Activated CD8-positive, alpha-beta memory T cell treated with anti-CD3 and anti-CD28 coated beads, Interleukin-2, amount 50 U/mL, for 1 hour (primary cell): ENCODE data around the gene TM9SF2.

Experiments
- DNase-seq: peaks from one replicate; pipeline ENCODE4 v3.0.0-alpha.2; 2020; ENCODE audit errors: extremely low read depth

Gene TM9SF2

DNA sequence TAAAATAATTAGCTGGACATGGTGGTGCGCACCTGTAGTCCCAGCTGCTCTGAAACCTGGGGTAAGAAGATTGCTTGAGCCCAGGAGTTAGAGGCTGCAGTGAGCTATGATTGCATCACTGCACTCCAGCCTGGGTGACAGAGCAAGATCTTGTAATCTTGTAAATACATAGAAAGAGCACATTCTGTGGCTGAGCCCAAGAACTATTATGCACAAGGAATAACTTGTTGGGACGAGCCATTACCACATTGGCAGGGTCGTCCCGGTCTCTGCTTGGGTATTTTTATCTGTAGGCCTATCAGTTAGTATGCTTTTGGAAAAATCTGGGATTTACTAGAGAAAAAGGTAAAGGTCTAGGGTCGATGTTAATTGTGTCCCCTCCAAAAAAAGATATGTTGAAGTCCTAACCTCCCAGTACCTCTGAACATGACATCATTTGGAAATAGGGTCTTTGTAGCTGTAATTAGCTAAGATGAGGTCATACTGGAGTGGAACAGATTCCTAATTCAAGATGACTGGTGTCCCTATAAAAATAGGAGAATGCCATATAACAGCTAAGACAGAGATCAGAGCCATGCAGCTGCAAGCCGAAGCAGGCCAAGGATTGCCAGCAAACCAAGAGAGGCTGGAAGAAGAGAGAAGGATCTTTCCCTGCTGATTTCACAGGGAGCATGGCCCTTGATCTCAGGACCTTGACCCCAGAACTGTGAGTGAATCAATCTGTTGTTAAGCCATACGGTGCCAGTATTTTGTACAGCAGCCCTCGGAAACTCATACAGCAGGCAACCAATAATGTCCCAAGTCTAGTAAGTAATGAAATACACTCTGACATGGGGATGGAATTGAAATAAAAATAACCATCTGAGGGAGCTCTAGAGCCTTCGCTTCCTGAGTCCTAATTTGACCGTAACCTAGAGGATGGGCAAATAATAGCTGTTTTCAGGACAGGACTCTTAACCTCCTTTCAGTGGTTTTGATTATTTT, 77.0 kb downstream of the TM9SF2 start:
- no peak for DNase-seq

DNA sequence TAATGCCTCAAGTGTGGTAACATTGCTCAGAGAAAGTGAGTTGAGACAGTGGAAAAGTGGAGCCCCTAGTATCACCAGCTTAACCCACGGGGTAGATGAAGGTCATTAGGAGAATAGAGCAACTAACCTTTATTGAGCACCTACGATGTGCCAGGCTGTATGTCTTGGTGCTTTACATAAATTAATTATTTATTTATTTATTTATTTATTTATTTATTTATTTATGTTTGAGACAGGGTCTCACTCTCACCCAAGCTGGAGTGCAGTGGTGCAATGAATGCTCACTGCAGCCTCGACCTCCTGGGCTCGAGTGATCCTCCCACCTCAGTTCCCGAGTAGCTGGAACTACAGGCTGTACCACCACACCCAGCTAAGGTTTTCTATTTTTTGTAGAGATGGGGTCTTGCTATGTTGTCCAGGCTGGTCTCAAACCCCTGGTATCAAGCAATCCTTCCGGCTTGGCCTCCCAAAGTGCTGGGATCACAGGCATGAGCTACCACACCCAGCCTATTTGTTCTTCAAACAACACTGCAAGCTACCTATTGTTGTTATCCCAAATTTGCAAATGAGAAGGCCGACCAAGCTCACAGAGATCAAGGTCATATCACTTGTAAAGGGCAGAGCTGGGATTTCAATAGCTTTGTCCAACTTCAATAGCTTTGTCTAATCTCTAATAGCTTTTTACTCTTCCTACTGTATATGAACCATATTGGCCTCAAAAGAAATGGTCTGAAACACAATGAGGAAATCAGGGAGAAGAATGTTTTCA, 79.4 kb downstream of the TM9SF2 start:
- DNase-seq: no peak

DNA sequence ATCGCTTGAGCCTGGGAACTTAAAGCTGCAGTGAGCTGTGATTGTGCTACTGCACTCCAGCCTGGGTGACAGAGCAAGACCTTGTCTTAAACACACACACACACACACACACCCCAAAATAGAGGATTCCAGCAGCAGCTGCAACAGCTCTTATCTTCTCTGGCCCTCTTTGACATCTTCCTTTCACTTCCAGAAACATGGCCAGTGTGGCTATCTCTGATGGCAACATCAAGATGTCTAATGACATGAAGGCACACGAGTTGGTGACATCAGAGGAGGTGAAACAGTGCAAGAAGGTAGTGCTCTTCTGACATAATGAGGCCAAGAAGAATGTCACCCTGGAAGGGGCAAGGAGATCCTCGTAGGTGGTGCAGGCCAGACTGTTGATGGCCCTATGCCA, 81.2 kb downstream of the TM9SF2 start:
- DNase-seq: no peak

DNA sequence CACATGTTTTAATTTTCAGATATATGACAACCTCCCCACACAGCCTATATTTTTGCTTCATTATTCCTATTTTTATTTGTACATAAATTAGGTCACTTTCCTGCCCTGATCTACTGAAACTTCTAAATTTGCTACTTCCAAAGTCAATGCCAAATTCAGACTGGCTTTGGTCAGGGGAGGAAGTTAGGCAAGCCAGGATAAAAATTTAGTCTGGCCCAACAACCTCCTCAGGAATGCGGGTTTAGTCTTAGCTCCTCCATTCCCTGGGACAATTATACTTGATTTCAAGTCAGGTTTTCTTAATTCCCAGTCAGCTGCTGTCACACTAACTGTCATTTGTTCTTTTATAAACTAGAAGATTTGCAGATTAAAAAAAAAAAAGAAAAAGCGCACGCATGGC, 84.3 kb downstream of the TM9SF2 start:
- no peak for DNase-seq

DNA sequence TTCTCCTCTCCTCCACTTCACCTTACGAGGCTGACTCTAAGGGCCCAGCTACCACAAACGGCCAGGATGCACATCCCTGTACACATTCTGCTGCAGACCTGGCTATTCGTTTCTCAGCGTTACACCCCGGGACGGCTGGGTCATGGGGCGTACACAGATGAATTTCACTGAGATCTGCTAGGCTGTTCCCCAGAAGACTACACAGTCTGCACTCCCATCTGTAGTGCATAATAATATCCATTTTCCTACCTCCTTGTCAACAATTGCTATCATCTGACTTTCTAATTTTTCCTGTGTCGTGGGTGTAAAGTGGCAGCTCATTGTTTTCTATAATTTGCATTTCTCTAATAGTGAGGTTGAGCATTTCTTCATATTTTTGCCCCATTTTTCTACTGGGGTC, 85.7 kb downstream of the TM9SF2 start:
- no peak for DNase-seq

DNA sequence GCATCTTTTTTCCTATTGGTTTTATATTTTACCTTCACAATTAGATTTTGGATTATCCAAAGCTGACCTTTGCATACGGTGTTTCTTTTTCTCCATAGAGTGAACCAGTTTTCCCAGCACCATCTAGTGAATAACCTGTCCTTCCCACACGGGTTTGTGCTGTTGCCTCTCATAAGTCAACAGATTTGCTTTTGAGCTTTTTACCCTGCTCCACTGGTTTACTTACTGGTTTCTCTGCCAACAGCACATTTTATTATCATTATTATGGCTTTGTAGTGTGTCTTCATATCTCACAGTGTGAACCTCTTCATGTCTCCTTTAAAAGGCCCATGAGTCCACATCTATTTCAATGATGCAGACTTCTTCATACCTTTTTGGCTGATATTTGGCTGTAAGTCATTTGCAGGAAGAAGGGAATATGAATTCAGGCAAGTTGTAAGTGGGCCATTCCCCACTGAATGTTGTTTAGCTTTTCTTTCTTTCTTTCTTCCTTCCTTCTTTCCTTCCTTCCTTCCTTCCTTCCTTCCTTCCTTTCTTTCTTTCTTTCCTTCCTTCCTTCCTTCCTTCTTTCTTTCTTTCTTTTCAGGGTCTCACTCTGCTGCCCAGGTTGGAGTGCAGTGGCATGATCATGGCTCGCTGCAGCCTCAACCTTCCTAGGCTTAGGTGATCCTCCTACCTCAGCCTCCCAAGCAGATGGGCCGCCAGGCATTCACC, 86.8 kb downstream of the TM9SF2 start:
- DNase-seq: no peak

DNA sequence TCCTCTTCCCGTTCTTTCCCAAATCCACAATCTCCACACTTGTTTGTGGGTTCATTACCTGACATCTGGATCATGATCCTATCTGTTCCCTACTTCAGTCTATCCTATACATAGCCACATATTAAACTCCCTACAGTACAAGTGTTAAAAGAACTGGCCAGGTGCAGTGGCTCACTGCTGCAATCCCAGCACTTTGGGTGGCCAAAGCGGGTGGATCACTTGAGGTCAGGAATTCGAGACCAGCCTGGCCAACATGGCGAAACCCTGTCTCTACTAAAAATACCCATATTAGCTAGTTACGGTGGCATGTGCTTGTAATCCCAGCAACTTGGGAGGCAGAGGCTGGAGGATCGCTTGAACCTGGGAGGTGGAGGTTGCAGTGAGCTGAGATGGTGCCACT, 88.3 kb downstream of the TM9SF2 start:
- no peak for DNase-seq

DNA sequence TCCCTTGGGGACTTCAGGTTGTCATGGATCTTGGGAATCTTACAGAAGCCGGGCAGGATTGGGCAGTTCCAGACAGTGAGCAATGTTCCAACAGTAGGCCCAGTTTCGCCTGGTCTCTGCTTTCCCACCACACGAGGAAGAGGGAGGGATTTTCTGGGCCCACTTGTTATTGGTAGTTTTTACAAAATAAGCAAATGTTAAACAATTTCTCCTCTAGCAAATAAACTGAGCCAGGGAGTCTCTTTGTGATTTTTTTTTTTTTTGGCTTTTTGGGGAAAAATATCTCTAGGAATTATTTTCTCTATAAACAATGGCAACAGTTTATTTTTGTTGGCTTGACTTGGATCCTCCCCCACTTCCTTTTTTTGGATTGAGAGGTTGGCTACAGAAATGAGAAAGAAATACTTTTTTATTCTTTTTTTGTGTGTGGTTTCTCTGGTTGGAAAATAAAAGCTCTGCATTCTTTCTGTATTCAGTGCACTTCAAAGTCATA, 89.3 kb downstream of the TM9SF2 start:
- DNase-seq: no peak

DNA sequence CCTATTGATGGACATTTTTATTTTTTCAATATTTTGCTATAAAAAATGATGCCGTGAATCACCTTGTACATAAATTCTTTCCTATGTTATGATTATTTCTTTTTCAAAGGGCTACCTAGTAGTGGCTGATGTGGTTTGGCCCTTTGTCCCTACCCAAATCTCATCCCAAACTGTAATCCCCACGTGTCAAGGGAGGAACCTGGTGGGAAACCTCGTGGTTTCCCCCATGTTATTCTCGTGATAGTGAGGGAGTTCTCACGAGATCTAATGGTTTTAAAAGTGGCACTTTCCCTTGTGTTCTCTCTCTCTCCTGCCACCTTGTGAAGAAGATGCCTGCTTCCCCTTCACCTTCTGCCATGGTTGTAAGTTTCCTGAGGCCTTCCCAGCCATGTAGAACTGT, 94.9 kb downstream of the TM9SF2 start:
- DNase-seq: no peak

DNA sequence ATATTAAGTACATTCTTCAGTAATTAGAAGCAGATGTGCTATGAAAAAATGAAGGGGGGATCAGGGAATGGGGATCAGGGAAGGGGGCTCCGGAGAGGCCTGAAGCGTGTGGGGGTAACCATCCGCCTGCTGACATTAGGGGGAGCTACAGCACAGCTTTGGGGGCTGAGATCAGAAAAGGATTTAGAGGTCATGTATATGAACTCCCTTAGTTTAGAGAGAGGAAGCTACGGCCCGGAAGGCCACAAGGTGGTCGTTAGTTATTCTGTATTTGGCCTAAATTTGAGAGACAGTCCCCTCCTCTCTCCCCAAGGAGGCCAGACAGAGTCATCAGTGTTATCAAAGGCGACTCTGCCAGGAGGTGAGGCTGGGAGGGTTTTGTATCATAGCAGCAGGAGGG, 99.0 kb downstream of the TM9SF2 start:
- DNase-seq: no peak

DNA sequence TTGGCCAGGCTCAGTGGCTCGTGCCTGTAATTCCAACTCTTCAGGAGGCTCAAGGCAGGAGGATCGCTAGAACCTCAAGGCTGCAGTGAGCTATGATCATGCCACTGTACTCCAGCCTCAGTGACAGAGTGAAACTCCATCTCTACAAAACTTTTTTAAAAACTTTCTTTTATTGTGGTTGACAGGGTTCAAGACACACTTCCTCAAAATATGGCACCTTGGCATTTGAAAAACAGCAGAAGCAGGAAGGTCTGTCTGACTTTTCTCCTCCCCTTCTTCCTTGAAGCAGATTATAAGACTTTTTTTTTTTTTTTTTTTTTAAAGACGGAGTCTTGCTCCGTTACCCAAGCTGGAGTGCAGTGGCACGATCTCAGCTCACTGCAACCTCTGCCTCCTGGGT, 100.3 kb downstream of the TM9SF2 start:
- no peak for DNase-seq

DNA sequence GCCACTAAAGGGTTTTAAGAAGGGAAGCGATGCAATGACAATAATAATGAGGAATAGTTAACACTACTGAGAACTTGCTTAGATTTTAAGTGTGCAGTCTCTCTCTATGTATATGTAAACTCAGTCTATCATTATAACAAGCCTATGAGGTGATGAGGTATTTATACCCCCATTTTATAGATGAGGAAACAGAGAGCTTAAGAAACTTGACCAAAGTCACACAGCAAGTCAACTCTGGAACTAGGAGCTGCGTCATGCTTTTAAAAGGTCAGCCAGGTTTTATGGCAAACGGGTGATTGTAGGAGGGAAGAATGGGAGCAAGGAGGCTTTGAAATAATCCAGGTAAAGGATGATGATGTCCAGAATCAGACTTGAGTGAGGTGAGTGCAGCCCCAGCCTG, 103.4 kb downstream of the TM9SF2 start:
- no peak for DNase-seq

DNA sequence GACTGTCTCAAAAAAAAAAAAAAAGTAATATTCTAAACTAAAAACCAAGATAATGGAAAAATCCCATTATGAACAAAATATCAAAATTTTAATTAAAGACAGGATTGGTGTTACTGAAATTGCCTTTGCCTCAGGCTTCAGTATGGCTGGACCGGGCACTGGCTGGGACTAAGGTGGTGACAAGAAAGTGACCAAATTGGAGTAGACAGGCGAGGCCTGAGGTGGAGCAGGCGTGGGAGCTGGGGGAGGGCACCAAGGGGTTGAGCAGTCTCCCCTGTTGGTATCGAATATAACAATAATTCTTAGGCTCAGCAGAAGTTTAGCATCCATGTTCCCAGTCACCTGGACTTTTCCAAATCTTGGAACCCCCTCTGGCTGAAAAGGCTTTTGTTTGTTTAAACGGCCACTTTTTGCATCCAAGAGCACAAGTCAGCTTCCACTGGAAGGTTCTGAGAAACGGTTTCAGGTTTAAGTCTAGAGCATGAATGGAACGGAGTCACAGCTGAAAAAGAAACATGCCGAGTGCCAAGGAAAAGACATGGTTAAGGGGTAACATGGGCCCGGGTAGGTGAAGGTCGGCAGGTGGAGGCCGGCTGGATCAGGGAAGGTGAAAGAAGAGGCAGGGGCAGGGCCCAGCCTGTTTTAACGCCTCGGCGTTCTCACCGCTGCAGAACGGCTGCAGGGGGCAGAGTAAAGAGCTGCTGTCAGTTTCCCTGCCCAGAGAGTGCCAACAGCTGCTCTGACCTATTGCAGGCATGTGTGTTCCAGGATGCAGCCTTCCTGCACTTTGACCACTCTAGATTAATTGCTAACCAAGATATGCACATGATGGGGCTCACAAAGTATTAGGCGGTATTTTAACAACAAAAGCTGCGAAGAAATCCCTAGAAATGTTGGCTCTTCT, 104.4 kb downstream of the TM9SF2 start:
- peak; percentile 12 for DNase-seq

DNA sequence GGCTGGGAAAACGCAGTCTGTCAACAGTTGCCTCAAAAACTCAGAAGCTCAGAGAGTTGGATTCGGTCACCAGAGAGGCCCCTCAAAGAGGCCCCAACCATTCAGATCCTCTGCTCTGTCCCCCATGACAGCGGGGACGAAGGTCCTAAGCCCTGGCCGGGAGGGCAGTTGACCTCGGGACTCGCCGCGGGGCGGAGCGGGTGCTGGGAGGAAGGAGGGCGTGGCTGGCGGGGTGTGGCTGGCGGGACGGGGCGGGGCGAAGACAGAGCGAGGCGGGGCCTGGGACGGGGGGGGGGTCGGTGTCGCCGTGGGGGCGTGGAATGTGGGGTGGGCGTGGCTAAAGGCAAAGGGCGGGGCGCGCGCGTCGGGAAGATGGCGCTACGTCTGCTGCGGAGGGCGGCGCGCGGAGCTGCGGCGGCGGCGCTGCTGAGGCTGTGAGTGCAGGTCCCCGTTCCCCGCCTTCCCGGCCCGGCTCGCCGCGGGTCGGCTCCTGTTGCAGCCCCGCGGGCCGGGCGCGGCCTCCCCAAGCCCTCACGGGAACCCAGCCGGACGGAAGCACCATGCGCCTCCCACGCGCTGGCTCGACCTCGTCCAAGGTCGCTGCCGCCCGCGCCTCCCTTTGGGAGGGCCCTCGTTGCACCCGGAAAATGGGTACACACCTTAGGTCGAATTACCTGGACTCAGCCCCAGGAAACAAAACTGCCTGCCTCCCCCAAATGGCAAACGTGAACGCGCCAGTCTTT, 105.2 kb downstream of the TM9SF2 start, which contains the start of gene CLYBL:
TSS of gene CLYBL (plus strand) at position 367 of the 743 bp plus-strand sequence.
- DNase-seq: peak; percentile 67

DNA sequence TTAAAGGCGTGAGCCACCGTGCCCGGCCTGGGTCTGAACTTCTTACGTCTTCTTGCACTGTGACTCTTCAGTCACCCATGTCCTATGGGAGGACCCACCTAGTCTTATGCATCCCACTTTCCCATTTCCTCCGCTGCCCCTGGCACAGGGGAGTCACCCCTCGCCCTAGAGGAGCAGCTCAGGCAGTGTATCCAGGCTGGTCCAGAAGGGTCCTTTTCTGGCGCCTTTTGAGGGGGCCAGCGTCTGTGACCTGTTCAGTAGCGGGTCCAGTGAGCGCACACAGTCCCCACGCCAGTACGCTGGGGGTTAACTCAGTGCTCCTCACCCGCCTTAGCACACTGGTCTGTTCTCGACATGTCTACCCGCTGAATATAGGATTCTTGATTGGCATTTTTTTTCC, 107.1 kb downstream of the TM9SF2 start:
- DNase-seq: no peak

DNA sequence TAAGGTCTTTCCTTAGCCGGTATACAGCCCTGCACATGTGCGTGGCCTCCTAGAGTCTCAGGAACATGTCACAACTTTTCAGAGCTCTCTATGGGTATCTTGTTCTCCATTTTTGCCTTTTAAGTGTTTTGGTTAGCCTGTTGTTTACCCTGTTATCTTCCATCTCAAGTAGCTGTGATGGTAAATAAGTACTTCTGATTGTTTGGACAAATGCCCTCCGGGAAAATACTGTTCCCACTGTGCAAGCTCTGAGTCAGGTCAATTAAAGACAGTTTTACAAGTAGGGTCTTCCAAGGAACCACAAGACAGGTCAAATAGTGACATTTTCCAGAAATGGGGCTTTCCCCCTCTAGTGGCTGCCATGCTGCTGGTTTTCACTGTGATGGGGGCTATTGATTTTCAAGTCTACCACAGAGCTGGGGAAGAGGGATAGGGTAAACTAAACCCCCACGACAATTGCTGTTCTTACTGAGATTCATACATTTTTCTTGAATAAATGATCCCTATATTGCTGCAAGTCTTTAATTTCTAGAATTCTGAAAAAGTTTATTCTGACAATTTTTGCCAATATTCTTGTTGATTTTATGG, 109.5 kb downstream of the TM9SF2 start:
- DNase-seq: no peak
